ENCODE results near the gene TRIM17.

DNA sequence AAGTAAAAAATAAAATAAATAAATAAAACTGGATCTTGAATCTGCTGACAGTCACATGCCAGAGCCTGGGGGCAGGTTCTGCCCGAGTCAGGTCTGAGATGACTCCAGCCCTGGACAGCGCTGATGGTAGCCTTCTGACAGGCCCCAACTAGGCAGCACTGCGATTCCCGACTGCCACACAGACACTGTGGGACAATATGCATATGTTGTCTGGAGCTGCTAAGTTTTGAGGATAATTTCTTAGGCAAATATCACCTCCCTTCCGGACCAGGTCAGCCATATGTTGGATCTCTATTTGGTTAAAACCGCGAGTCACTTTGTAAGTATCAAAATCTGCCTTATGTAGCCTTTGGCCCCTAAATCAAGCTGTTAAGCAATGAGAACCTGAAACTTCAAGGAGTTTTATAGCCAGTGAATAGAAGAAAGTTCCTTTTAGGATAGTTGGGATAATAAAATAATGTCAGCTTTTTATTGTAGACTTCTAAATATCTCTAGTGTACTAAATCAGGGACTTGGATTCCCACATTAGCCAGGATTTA lies 20.8 kb upstream of the TRIM17 start:
- TF ChIP-seq, protein P1, sequence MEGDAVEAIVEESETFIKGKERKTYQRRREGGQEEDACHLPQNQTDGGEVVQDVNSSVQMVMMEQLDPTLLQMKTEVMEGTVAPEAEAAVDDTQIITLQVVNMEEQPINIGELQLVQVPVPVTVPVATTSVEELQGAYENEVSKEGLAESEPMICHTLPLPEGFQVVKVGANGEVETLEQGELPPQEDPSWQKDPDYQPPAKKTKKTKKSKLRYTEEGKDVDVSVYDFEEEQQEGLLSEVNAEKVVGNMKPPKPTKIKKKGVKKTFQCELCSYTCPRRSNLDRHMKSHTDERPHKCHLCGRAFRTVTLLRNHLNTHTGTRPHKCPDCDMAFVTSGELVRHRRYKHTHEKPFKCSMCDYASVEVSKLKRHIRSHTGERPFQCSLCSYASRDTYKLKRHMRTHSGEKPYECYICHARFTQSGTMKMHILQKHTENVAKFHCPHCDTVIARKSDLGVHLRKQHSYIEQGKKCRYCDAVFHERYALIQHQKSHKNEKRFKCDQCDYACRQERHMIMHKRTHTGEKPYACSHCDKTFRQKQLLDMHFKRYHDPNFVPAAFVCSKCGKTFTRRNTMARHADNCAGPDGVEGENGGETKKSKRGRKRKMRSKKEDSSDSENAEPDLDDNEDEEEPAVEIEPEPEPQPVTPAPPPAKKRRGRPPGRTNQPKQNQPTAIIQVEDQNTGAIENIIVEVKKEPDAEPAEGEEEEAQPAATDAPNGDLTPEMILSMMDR (IDR thresholded peaks at IDR 0.05): no peak
- no peak for TF ChIP-seq POLR2A (IDR thresholded peaks at IDR 0.05)

All from testis (tissue), 2 donors.